SK-N-MC (cell line): ENCODE data around the gene MAPK8IP3.

Experiments
- EZH2 ChIP-seq: fragments of 200-600 bp; sonication (generic); IDR thresholded peaks from one replicate; pipeline ENCODE4 v1.6.1; 2017; ENCODE audit warnings: antibody characterized with exemption
- FOXP2 ChIP-seq: optimal IDR thresholded peaks from 2 replicates; pipeline ENCODE3; 2011; ENCODE audit warnings: mild to moderate bottlenecking, moderate library complexity; ENCODE audit not compliant: insufficient read depth; ENCODE audit errors: extremely low read length, control extremely low read depth
- POLR2AphosphoS5 ChIP-seq: IDR thresholded peaks from 2 replicates; pipeline ENCODE4 v1.6.1; 2012; ENCODE audit warnings: mild to moderate bottlenecking, low read depth, low read length, borderline replicate concordance

GRCh38 chr16:1766701-1767100, 60.7 kb downstream of the MAPK8IP3 start:
- no peak for TF ChIP-seq POLR2AphosphoS5
- TF ChIP-seq EZH2, result no peak
- TF ChIP-seq FOXP2, result no peak
